NCI-H82 treated with DMSO at 0.1 percent for 48 hours (cell line): ENCODE measurements around the gene PRTFDC1.
A peak's percentile ranks its signal among the peaks of the same experiment; 100 is the strongest.

Experiments
- DNase-seq: peaks from one replicate; lab custom pipeline; 2025; ENCODE audit not compliant: unreplicated experiment; lab: John Stamatoyannopoulos, UW

The PRTFDC1 gene

GRCh38 chr10:24908793-24909423, 43.5 kb downstream of the PRTFDC1 start:
- DNase-seq, result no peak

- DNase-seq, result no peak
Measured at GRCh38 chr10:24907956-24908355, 44.5 kb downstream of the PRTFDC1 start.

GRCh38 chr10:24906372-24906771, 46.0 kb downstream of the PRTFDC1 start:
- no peak for DNase-seq

- no peak for DNase-seq
Measured at GRCh38 chr10:24904824-24905223, 47.6 kb downstream of the PRTFDC1 start.

GRCh38 chr10:24902400-24902728, 50.0 kb downstream of the PRTFDC1 start:
- no peak for DNase-seq

- DNase-seq, result peak; percentile 52
Measured at GRCh38 chr10:24901686-24902399, 50.6 kb downstream of the PRTFDC1 start.

GRCh38 chr10:24900888-24901685, 51.3 kb downstream of the PRTFDC1 start:
- DNase-seq, result no peak

- no peak for DNase-seq
Measured at GRCh38 chr10:24899571-24899970, 52.8 kb downstream of the PRTFDC1 start.

GRCh38 chr10:24898501-24898900, 53.9 kb downstream of the PRTFDC1 start:
- DNase-seq, result no peak

- DNase-seq, result no peak
Measured at GRCh38 chr10:24897326-24897926, 55.0 kb downstream of the PRTFDC1 start.

- no peak for DNase-seq
Measured at GRCh38 chr10:24894728-24895127, 57.7 kb downstream of the PRTFDC1 start.

- DNase-seq, result no peak
Measured at GRCh38 chr10:24894309-24894708, 58.1 kb downstream of the PRTFDC1 start.

- no peak for DNase-seq
Measured at GRCh38 chr10:24893127-24893526, 59.3 kb downstream of the PRTFDC1 start.

GRCh38 chr10:24891823-24892222, 60.6 kb downstream of the PRTFDC1 start:
- DNase-seq, result no peak

GRCh38 chr10:24889639-24890038, 62.8 kb downstream of the PRTFDC1 start:
- DNase-seq, result no peak

- DNase-seq, result no peak
Measured at GRCh38 chr10:24887855-24888231, 64.6 kb downstream of the PRTFDC1 start.

- DNase-seq, result no peak
Measured at GRCh38 chr10:24886290-24886680, 66.1 kb downstream of the PRTFDC1 start.

- no peak for DNase-seq
Measured at GRCh38 chr10:24885551-24886289, 66.7 kb downstream of the PRTFDC1 start.

- no peak for DNase-seq
Measured at GRCh38 chr10:24884793-24885192, 67.6 kb downstream of the PRTFDC1 start.

GRCh38 chr10:24884316-24884715, 68.1 kb downstream of the PRTFDC1 start:
- no peak for DNase-seq

GRCh38 chr10:24883176-24883575, 69.2 kb downstream of the PRTFDC1 start:
- DNase-seq, result no peak
